Measurements from ENCODE around the gene RAPGEF2. TPM values are rescaled to one million over a fixed set of nuclear protein-coding genes. Genes with fewer than 3 reads are reported as not detected.
A peak's percentile ranks its signal among the peaks of the same experiment; 100 is the strongest.
"Not testable (repeated sequence)": the region's sequence is repeated elsewhere in the genome, so short reads cannot be mapped to it uniquely, and the experiment has no call there.

The RAPGEF2 gene
- total RNA-seq, 2 experiments from 2014 or later, result 15.8 to 20.4 TPM

GRCh38 chr4:159077018-159077417, 25.9 kb upstream of the RAPGEF2 start:
- H3K36me3 Mint-ChIP-seq (ENCODE audit: low read depth); CTCF ChIA-PET; DNase-seq; POLR2A ChIA-PET; H3K27me3 Mint-ChIP-seq; H3K9me3 Mint-ChIP-seq; H3K4me3 Mint-ChIP-seq; H3K27ac Mint-ChIP-seq: not testable (repeated sequence)
- H3K4me1 Mint-ChIP-seq, result peaks cover 12% of the 10 kb centered on the region

- Mint-ChIP-seq H3K4me1 (peaks cover 12% of the 10 kb centered on the region), H3K27ac (peak overlapping the region; percentile 82), H3K27me3 (peaks cover 2% of the 10 kb centered on the region), H3K36me3 (ENCODE audit: low read depth) (peaks cover 4% of the 10 kb centered on the region), H3K9me3 (no peaks in the 10 kb centered on the region), H3K4me3 (peak overlapping the region; percentile 30)
- ChIA-PET CTCF (no interaction called here), POLR2A (interaction anchor here (0.7 kb wide), 1 partner anchor 8 kb away, joined by 6 read pairs; no protein-coding TSS in a partner anchor)
- no peak for DNase-seq
Measured at GRCh38 chr4:159077702-159078495, 25.0 kb upstream of the RAPGEF2 start.

DNA sequence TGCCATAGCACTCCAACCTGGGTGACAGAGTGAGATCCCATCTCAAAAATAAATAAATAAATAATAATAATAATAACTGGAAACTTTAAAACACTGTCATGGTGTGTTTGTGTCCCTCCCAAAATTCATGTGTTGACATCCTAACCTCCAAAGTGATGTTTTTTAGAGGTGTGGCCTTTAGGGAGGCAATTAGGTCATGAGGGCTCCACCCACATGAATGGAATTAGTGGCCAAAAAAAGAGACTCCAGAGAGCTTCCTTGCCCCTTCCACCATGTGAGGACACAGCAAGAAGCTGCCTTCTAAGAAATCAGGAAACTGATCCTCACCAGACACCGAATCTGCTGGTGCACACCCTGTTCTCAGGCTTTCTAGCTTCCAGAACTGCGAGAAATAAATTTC, 23.8 kb upstream of the RAPGEF2 start:
- Mint-ChIP-seq H3K9me3 (no peaks in the 10 kb centered on the region), H3K27ac (no peak overlapping the region), H3K36me3 (ENCODE audit: low read depth) (peaks cover 4% of the 10 kb centered on the region), H3K4me3 (no peak overlapping the region), H3K27me3 (peaks cover 2% of the 10 kb centered on the region), H3K4me1 (peaks cover 12% of the 10 kb centered on the region)
- ChIA-PET CTCF (no interaction called here), POLR2A (interaction anchor here (0.6 kb wide), 1 partner anchor 33 kb away, joined by 3 read pairs; no protein-coding TSS in a partner anchor)
- no peak for DNase-seq

- POLR2A ChIA-PET, result no interaction called here
- Mint-ChIP-seq H3K27me3 (peaks cover 8% of the 10 kb centered on the region), H3K27ac (no peak overlapping the region)
Measured at GRCh38 chr4:159086606-159087005, 16.3 kb upstream of the RAPGEF2 start.

GRCh38 chr4:159090255-159090654, 12.6 kb upstream of the RAPGEF2 start:
- no peak for DNase-seq
- H3K9me3 Mint-ChIP-seq, result no peaks in the 10 kb centered on the region
- H3K27ac Mint-ChIP-seq, result no peak overlapping the region
- no peaks in the 10 kb centered on the region for H3K36me3 Mint-ChIP-seq (ENCODE audit: low read depth)
- ChIA-PET CTCF (no interaction called here), POLR2A (no interaction called here)
- no peaks in the 10 kb centered on the region for H3K4me1 Mint-ChIP-seq
- no peak overlapping the region for H3K4me3 Mint-ChIP-seq
- peaks cover 6% of the 10 kb centered on the region for H3K27me3 Mint-ChIP-seq

More at GRCh38 chr4:159086606-159087005, 16.3 kb upstream of the RAPGEF2 start:
- no peak for DNase-seq
- CTCF ChIA-PET, result no interaction called here
- Mint-ChIP-seq H3K4me1 (no peaks in the 10 kb centered on the region), H3K4me3 (no peak overlapping the region), H3K9me3 (no peaks in the 10 kb centered on the region), H3K36me3 (ENCODE audit: low read depth) (no peaks in the 10 kb centered on the region)

DNA sequence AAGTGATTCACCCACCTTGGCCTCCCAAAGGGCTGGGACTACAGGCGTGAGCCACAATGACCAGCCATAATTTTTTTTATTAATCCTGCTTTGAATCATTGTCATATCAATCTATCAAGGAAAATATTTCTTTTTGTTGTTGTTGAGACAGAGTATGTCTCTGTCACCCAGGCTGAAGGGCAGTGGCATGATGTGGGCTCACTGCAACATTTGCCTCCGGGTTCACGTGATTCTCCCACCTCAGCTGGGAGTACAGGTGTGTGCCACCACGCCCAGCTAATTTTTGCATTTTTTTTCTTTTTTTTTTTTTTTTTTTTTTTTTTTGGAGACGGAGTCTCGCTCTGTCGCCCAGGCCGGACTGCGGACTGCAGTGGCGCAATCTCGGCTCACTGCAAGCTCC, 8.7 kb upstream of the RAPGEF2 start:
- H3K4me3 Mint-ChIP-seq; DNase-seq; CTCF ChIA-PET; H3K36me3 Mint-ChIP-seq (ENCODE audit: low read depth); H3K27me3 Mint-ChIP-seq; H3K9me3 Mint-ChIP-seq; H3K27ac Mint-ChIP-seq; POLR2A ChIA-PET; H3K4me1 Mint-ChIP-seq: not testable (repeated sequence)

DNA sequence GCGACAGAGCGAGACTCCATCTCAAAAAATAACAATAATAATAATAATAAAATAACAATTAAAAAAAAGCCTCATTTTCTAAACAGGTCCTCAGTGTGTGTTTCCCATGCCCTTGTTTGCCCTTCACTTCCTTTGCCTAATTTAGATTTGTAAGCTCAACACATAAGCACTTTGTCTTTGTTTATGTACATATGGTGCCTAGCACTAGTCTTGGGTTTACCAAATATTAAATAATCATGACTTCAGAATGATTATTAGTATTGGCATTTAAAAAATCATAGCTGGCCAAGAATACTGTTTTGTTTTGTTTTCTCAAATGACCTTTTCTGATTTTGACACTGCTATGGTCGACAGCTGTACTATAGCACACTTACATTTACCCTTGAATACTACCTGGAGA, 6.4 kb upstream of the RAPGEF2 start:
- Mint-ChIP-seq H3K4me3 (no peak overlapping the region), H3K27ac (no peak overlapping the region), H3K36me3 (ENCODE audit: low read depth) (no peaks in the 10 kb centered on the region), H3K27me3 (peaks cover 9% of the 10 kb centered on the region), H3K9me3 (no peaks in the 10 kb centered on the region), H3K4me1 (peaks cover 9% of the 10 kb centered on the region)
- no peak for DNase-seq
- POLR2A ChIA-PET, result no interaction called here
- CTCF ChIA-PET, result no interaction called here

- Mint-ChIP-seq H3K36me3 (ENCODE audit: low read depth) (no peaks in the 10 kb centered on the region), H3K4me3 (no peak overlapping the region), H3K4me1 (peaks cover 16% of the 10 kb centered on the region), H3K27me3 (peaks cover 12% of the 10 kb centered on the region), H3K27ac (no peak overlapping the region), H3K9me3 (no peaks in the 10 kb centered on the region)
- ChIA-PET CTCF (no interaction called here), POLR2A (no interaction called here)
- DNase-seq, result no peak
Measured at GRCh38 chr4:159097144-159097543, 5.7 kb upstream of the RAPGEF2 start.

GRCh38 chr4:159097785-159098184, 5.1 kb upstream of the RAPGEF2 start:
- Mint-ChIP-seq H3K4me3 (no peak overlapping the region), H3K27ac (no peak overlapping the region), H3K36me3 (ENCODE audit: low read depth) (no peaks in the 10 kb centered on the region), H3K27me3 (peaks cover 14% of the 10 kb centered on the region), H3K4me1 (peaks cover 19% of the 10 kb centered on the region), H3K9me3 (no peaks in the 10 kb centered on the region)
- POLR2A ChIA-PET, result no interaction called here
- CTCF ChIA-PET, result interaction anchor here (0.7 to 1.5 kb wide), 2 partner anchors 9 to 14 kb away, joined by 3 read pairs; no protein-coding TSS in a partner anchor
- DNase-seq, result no peak

DNA sequence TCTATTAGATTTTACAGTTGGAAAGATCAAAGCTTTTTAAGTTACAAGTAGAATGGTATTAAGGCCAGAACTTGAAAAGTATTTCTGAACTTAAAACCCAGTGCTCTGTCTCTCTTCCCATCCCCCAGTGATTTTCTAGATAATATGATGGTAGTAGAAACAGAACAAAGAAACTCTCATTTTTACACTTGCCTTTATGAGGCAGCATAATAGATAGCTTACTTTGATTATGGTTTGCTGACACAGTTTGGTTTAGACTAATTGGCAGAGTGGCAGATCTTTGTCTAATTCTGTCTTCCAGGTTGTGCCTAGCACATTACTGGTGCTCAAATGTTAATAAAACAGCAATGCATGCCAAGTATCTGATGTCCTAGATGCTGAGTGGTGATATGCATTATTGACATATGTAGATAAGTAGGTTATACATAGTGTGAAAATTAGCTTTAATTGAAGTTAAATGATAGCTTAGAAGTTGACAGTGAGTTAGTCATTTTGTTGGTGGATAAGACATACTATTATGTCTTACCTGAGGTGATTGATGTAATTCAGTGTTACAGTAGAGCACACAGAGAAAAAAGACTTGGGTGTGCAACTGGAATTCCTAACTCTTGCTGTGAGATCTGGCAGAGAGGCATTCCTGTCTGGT, 4.3 kb upstream of the RAPGEF2 start:
- ChIA-PET POLR2A (no interaction called here), CTCF (interaction anchor here (0.5 to 1.5 kb wide), 3 partner anchors 8 to 48 kb away, joined by 3 read pairs; no protein-coding TSS in a partner anchor)
- no peak overlapping the region for H3K4me3 Mint-ChIP-seq
- H3K27me3 Mint-ChIP-seq, result peaks cover 14% of the 10 kb centered on the region
- H3K36me3 Mint-ChIP-seq (ENCODE audit: low read depth), result no peaks in the 10 kb centered on the region
- H3K27ac Mint-ChIP-seq, result no peak overlapping the region
- peaks cover 19% of the 10 kb centered on the region for H3K4me1 Mint-ChIP-seq
- H3K9me3 Mint-ChIP-seq, result no peaks in the 10 kb centered on the region
- DNase-seq, result no peak

- peak overlapping the region; percentile 80 for H3K27ac Mint-ChIP-seq
- ChIA-PET POLR2A (no interaction called here), CTCF (interaction anchor here (0.8 kb wide), 1 partner anchor 101 kb away, joined by 3 read pairs; no protein-coding TSS in a partner anchor)
- no peaks in the 10 kb centered on the region for H3K9me3 Mint-ChIP-seq
- no peaks in the 10 kb centered on the region for H3K36me3 Mint-ChIP-seq (ENCODE audit: low read depth)
- DNase-seq, result no peak
- peaks cover 11% of the 10 kb centered on the region for H3K27me3 Mint-ChIP-seq
- H3K4me3 Mint-ChIP-seq, result peak overlapping the region; percentile 77
- H3K4me1 Mint-ChIP-seq, result peaks cover 42% of the 10 kb centered on the region
Measured at GRCh38 chr4:159101988-159102621, 774 bp upstream of the RAPGEF2 start.

DNA sequence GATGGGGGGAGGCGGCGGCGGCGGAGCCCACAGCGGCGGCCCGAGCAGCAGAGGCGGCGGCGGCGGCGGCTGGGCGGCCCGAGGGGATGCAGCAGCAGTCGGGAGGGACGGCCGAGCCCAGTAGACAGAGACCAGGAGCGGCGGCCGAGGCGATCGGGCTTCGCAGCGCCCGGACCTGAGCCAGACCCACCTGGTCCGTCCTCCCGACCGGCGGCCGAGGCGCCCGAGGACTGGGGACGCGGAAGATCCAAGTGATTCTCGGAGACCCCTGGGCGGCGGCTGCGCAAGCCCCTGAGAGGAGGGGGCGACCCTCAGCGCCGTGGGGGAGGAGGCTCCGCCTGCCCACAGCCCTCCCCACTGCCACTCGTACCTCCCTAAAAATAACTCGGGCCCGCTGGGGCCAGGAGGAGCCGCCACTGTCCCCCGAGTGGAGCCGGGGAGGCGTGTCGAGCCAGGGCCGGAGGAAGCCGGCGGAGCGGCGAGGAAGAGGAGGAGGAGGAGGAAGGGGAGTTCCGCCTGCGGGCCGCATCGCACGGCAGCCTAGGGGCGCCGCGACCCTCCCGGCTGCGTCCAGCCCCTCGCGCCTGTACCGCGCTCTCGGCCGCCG, 608 bp downstream of the RAPGEF2 start:
- Mint-ChIP-seq H3K9me3 (no peaks in the 10 kb centered on the region), H3K27me3 (peaks cover 7% of the 10 kb centered on the region), H3K36me3 (ENCODE audit: low read depth) (no peaks in the 10 kb centered on the region), H3K4me3 (peak overlapping the region; percentile 65), H3K4me1 (peaks cover 49% of the 10 kb centered on the region), H3K27ac (no peak overlapping the region)
- CTCF ChIA-PET, result no interaction called here
- POLR2A ChIA-PET, result no interaction called here
- DNase-seq, result peak; percentile 52
